Esophagus squamous epithelium (tissue), 4 donors: ENCODE measurements around the gene KCNMA1.

ENCODE experiments used
- POLR2A ChIP-seq, 4 donors: fragments of 450-650 bp; IDR thresholded peaks; one replicate each; pipeline ENCODE4 v1.6.1; 2017; ENCODE audit warnings: antibody characterized with exemption in 4 of 4, mild to moderate bottlenecking in 4 of 4, moderate library complexity in 3 of 4
- TF ChIP-seq, protein P1 (sequence below), 6 experiments: fragments of 450-650 bp in 4 of 6; fragments of 200-600 bp in 2 of 6; sonication (generic) in 2 of 6; IDR thresholded peaks; one replicate each; pipeline ENCODE4 v1.5.1; 2016 to 2019; ENCODE audit warnings: antibody characterized with exemption in 6 of 6, mild to moderate bottlenecking in 4 of 6, moderate library complexity in 4 of 6

DNA sequence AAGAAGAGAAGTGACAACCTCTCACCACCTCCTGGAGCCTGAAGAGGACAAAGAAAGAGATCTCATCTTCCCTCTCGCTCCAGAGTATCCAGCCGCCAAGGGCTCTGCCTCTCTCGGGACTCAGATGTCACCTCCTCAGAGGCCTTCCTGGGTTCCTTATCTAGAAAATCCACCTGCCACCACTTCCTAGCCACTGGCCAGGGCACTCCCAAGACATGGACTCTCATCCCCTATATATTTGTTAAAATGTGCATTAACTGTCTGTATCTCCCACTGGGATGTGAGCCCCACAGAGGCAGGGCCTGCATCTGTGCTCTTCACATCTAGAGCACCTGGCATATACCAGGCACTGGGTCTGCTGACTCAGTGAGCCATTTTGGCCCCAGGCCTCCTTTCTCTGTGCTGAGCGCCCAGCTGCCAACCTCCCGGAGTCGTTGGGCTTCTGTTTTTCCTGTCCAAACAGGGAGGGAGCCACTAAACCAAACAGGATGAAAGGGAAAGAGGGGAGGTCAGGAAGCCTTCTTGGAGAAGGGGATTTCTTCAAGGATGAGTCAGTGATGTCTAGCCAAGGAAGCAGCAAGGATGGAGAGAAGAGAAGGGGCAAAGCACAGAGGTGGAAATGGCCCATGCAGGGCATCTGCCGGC lies 58.9 kb downstream of the KCNMA1 start:
- TF ChIP-seq, protein P1, sequence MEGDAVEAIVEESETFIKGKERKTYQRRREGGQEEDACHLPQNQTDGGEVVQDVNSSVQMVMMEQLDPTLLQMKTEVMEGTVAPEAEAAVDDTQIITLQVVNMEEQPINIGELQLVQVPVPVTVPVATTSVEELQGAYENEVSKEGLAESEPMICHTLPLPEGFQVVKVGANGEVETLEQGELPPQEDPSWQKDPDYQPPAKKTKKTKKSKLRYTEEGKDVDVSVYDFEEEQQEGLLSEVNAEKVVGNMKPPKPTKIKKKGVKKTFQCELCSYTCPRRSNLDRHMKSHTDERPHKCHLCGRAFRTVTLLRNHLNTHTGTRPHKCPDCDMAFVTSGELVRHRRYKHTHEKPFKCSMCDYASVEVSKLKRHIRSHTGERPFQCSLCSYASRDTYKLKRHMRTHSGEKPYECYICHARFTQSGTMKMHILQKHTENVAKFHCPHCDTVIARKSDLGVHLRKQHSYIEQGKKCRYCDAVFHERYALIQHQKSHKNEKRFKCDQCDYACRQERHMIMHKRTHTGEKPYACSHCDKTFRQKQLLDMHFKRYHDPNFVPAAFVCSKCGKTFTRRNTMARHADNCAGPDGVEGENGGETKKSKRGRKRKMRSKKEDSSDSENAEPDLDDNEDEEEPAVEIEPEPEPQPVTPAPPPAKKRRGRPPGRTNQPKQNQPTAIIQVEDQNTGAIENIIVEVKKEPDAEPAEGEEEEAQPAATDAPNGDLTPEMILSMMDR (IDR thresholded peaks at IDR 0.05): no peak
- no peak for TF ChIP-seq POLR2A (IDR thresholded peaks at IDR 0.05)
